ENCODE measurements around the gene MYT1. TPM values are rescaled to one million over a fixed set of nuclear protein-coding genes. Genes with fewer than 3 reads are reported as not detected.

Gene MYT1
- total and polyA plus RNA-seq, 2 of the 13 experiments (the other 11 are each of a cell fraction or from before 2014, with no cell fraction given): 0.58 to 2.5 TPM

DNA sequence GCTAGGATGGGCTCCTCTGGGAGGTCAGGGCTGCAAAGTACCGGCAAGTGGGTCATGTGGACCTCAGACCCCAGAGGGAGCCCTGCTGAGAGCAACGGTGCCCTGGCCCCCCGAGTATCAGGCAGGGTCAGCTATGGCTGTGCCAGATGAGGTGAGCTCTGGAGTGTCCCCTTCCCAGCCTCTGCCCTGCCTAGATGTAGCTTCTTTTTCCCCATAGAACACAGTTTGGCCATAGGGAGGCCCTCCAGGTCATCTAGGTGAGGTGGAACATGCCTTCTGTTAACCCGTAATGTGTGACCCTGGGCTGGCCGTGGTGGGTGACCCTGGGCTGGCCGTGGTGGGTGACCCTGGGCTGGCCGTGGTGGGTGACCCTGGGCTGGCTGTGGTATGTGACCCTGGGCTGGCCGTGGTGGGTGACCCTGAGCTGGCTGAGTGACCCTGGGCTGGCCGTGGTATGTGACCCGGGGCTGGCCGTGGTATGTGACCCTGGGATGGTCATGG, 70.1 kb downstream of the MYT1 start (continued):
- no peak for TF ChIP-seq ZNF20 (CRISPR knock-in tag; IDR thresholded peaks at IDR 0.05)
- peak; percentile 40 for TF ChIP-seq SKI (IDR thresholded peaks at IDR 0.05; ENCODE audit: partially characterized antibody)
- no peak for TF ChIP-seq ZNF383 (CRISPR knock-in tag; IDR thresholded peaks at IDR 0.05; ENCODE audit: borderline replicate concordance)
- TF ChIP-seq TGIF2 (CRISPR knock-in tag; IDR thresholded peaks at IDR 0.05): no peak
- TF ChIP-seq, protein P1, sequence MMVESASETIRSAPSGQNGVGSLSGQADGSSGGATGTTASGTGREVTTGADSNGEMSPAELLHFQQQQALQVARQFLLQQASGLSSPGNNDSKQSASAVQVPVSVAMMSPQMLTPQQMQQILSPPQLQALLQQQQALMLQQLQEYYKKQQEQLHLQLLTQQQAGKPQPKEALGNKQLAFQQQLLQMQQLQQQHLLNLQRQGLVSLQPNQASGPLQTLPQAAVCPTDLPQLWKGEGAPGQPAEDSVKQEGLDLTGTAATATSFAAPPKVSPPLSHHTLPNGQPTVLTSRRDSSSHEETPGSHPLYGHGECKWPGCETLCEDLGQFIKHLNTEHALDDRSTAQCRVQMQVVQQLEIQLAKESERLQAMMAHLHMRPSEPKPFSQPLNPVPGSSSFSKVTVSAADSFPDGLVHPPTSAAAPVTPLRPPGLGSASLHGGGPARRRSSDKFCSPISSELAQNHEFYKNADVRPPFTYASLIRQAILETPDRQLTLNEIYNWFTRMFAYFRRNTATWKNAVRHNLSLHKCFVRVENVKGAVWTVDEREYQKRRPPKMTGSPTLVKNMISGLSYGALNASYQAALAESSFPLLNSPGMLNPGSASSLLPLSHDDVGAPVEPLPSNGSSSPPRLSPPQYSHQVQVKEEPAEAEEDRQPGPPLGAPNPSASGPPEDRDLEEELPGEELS (CRISPR knock-in tag; IDR thresholded peaks at IDR 0.05): no peak
- TF ChIP-seq, protein P2, sequence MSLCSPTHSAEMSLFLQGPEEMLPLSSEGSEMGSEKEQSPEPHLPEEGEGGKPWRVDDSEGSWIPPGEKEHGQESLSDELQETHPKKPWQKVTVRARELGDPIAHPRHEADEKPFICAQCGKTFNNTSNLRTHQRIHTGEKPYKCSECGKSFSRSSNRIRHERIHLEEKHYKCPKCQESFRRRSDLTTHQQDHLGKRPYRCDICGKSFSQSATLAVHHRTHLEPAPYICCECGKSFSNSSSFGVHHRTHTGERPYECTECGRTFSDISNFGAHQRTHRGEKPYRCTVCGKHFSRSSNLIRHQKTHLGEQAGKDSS (CRISPR knock-in tag; IDR thresholded peaks at IDR 0.05; ENCODE audit: borderline replicate concordance, low read depth): peak; percentile 83; the same call in 1 of the 2 replicates
- TF ChIP-seq, protein P3, sequence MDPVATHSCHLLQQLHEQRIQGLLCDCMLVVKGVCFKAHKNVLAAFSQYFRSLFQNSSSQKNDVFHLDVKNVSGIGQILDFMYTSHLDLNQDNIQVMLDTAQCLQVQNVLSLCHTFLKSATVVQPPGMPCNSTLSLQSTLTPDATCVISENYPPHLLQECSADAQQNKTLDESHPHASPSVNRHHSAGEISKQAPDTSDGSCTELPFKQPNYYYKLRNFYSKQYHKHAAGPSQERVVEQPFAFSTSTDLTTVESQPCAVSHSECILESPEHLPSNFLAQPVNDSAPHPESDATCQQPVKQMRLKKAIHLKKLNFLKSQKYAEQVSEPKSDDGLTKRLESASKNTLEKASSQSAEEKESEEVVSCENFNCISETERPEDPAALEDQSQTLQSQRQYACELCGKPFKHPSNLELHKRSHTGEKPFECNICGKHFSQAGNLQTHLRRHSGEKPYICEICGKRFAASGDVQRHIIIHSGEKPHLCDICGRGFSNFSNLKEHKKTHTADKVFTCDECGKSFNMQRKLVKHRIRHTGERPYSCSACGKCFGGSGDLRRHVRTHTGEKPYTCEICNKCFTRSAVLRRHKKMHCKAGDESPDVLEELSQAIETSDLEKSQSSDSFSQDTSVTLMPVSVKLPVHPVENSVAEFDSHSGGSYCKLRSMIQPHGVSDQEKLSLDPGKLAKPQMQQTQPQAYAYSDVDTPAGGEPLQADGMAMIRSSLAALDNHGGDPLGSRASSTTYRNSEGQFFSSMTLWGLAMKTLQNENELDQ (CRISPR knock-in tag; IDR thresholded peaks at IDR 0.05; ENCODE audit: borderline replicate concordance): no peak
- TF ChIP-seq ZNF678 (CRISPR knock-in tag; IDR thresholded peaks at IDR 0.05): no peak
- TF ChIP-seq, protein P4, sequence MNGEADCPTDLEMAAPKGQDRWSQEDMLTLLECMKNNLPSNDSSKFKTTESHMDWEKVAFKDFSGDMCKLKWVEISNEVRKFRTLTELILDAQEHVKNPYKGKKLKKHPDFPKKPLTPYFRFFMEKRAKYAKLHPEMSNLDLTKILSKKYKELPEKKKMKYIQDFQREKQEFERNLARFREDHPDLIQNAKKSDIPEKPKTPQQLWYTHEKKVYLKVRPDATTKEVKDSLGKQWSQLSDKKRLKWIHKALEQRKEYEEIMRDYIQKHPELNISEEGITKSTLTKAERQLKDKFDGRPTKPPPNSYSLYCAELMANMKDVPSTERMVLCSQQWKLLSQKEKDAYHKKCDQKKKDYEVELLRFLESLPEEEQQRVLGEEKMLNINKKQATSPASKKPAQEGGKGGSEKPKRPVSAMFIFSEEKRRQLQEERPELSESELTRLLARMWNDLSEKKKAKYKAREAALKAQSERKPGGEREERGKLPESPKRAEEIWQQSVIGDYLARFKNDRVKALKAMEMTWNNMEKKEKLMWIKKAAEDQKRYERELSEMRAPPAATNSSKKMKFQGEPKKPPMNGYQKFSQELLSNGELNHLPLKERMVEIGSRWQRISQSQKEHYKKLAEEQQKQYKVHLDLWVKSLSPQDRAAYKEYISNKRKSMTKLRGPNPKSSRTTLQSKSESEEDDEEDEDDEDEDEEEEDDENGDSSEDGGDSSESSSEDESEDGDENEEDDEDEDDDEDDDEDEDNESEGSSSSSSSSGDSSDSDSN (CRISPR knock-in tag; IDR thresholded peaks at IDR 0.05): peak; percentile 84
- TF ChIP-seq SP4 (CRISPR knock-in tag; IDR thresholded peaks at IDR 0.05): no peak
- no peak for TF ChIP-seq FOSL1 (CRISPR knock-in tag; IDR thresholded peaks at IDR 0.05; ENCODE audit: borderline replicate concordance)
- TF ChIP-seq ZNF33B (CRISPR knock-in tag; IDR thresholded peaks at IDR 0.05): no peak
- peak; percentile 78 for TF ChIP-seq TBL1XR1 (IDR thresholded peaks at IDR 0.05; ENCODE audit: borderline replicate concordance, low read length, partially characterized antibody)
- peak; percentile 93 for TF ChIP-seq ZNF296 (CRISPR knock-in tag; conservative IDR thresholded peaks at IDR 0.05)
- peak; percentile 96 for TF ChIP-seq NR2F2 (IDR thresholded peaks at IDR 0.05; ENCODE audit: borderline replicate concordance, low read depth)
- TF ChIP-seq SMAD3 (CRISPR knock-in tag; IDR thresholded peaks at IDR 0.05): no peak
- TF ChIP-seq, protein P5, sequence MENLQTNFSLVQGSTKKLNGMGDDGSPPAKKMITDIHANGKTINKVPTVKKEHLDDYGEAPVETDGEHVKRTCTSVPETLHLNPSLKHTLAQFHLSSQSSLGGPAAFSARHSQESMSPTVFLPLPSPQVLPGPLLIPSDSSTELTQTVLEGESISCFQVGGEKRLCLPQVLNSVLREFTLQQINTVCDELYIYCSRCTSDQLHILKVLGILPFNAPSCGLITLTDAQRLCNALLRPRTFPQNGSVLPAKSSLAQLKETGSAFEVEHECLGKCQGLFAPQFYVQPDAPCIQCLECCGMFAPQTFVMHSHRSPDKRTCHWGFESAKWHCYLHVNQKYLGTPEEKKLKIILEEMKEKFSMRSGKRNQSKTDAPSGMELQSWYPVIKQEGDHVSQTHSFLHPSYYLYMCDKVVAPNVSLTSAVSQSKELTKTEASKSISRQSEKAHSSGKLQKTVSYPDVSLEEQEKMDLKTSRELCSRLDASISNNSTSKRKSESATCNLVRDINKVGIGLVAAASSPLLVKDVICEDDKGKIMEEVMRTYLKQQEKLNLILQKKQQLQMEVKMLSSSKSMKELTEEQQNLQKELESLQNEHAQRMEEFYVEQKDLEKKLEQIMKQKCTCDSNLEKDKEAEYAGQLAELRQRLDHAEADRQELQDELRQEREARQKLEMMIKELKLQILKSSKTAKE (CRISPR knock-in tag; IDR thresholded peaks at IDR 0.05; ENCODE audit: borderline replicate concordance): peak; percentile 96
- 0 out of 2 replicates have a peak, but pooled peaks have one; percentile 41 for TF ChIP-seq AKAP8 (CRISPR knock-in tag; IDR thresholded peaks at IDR 0.05)
- TF ChIP-seq ZFAT (CRISPR knock-in tag; conservative IDR thresholded peaks at IDR 0.05): no peak
- TF ChIP-seq NRL (CRISPR knock-in tag; IDR thresholded peaks at IDR 0.05; ENCODE audit: borderline replicate concordance): peak; percentile 40; the same call in 1 of the 2 replicates
- TF ChIP-seq HDAC1 (CRISPR knock-in tag; IDR thresholded peaks at IDR 0.05): peak; percentile 78

Data from HepG2 (cell line).